GM10266 (cell line): ENCODE results near the gene ANKRD23.
"Not testable (repeated sequence)": the region's sequence is repeated elsewhere in the genome, so short reads cannot be mapped to it uniquely, and the experiment has no call there.

Source experiments
- DNase-seq: peaks from one replicate; pipeline ENCODE4 v3.0.0; 2012; ENCODE audit errors: extremely low spot score
- CTCF ChIP-seq: IDR thresholded peaks from 2 replicates; pipeline ENCODE4 v1.5.1; 2012; ENCODE audit warnings: mild to moderate bottlenecking, low read depth; ENCODE audit not compliant: control insufficient read depth, insufficient read depth; ENCODE audit errors: missing control alignments

The ANKRD23 gene

GRCh38 chr2:96808176-96808837, 35.5 kb downstream of the ANKRD23 start:
- no peak for TF ChIP-seq CTCF

GRCh38 chr2:96807127-96807471, 36.7 kb downstream of the ANKRD23 start:
- TF ChIP-seq CTCF, result no peak
- DNase-seq, result no peak

More at GRCh38 chr2:96808176-96808837, 35.5 kb downstream of the ANKRD23 start:
- no peak for DNase-seq

GRCh38 chr2:96806468-96807126, 37.2 kb downstream of the ANKRD23 start:
- TF ChIP-seq CTCF, result no peak
- DNase-seq, result no peak

- not testable (repeated sequence) for DNase-seq
Measured at GRCh38 chr2:96805946-96806345, 37.9 kb downstream of the ANKRD23 start.

GRCh38 chr2:96804986-96805385, 38.8 kb downstream of the ANKRD23 start:
- no peak for DNase-seq
- TF ChIP-seq CTCF, result no peak

GRCh38 chr2:96802721-96803120, 41.1 kb downstream of the ANKRD23 start:
- no peak for DNase-seq
- TF ChIP-seq CTCF, result no peak

- peak; percentile 0 for TF ChIP-seq CTCF
- peak; percentile 82 for DNase-seq
Measured at GRCh38 chr2:96801786-96802595, 41.8 kb downstream of the ANKRD23 start.
